Transverse colon (tissue), 4 donors: ENCODE results near the gene MED23. TPM values are rescaled to one million over a fixed set of nuclear protein-coding genes. Genes with fewer than 3 reads are reported as not detected.

ENCODE experiments used
- DNase-seq: peaks from one replicate; pipeline ENCODE4 v3.0.0-alpha.2; 2019
- H3K27ac ChIP-seq, 4 donors: fragments of 200-600 bp; sonication (generic); 2 replicates each; pipeline ENCODE4 v1.5.1; 2016 to 2018; ENCODE audit warnings: inconsistent platforms in 4 of 4
- H3K27me3 ChIP-seq: fragments of 200-600 bp; sonication (generic); 2 replicates; pipeline ENCODE4 v1.5.1; 2017; ENCODE audit warnings: inconsistent platforms
- H3K36me3 ChIP-seq, 4 donors: fragments of 200-600 bp; sonication (generic); 2 replicates each; pipeline ENCODE4 v1.5.1; 2017 to 2019; ENCODE audit warnings: inconsistent platforms in 4 of 4
- H3K4me1 ChIP-seq, 4 donors: fragments of 200-600 bp; sonication (generic); 2 replicates each; pipeline ENCODE4 v1.5.1; 2017 to 2020; ENCODE audit warnings: inconsistent platforms in 4 of 4
- H3K4me3 ChIP-seq, 4 donors: fragments of 200-600 bp; sonication (generic); 1 replicate in 1 of 4; 2 replicates in 3 of 4; pipeline versions ENCODE4 v1.5.1 to v1.6.1; 2017 to 2019; ENCODE audit warnings: inconsistent platforms in 4 of 4
- H3K9me3 ChIP-seq, 2 donors: fragments of 200-600 bp; sonication (generic); 2 replicates each; pipeline ENCODE4 v1.5.1; 2017 to 2019; ENCODE audit warnings: inconsistent platforms in 2 of 2
- CTCF ChIP-seq, 5 experiments: fragments of 200-600 bp in 3 of 5; fragments of 450-650 bp in 2 of 5; sonication (generic) in 3 of 5; IDR thresholded peaks; 1 replicate in 2 of 5; 2 replicates in 3 of 5; pipeline ENCODE4 v1.5.1; 2016 to 2017; ENCODE audit warnings: antibody characterized with exemption in 5 of 5, inconsistent platforms in 3 of 5, mild to moderate bottlenecking in 2 of 5, moderate library complexity in 1 of 5
- EP300 ChIP-seq: sonication (generic); formaldehyde crosslinking; IDR thresholded peaks from one replicate; pipeline ENCODE4 v1.6.1; 2017; ENCODE audit warnings: antibody characterized with exemption, low read depth
- POLR2A ChIP-seq: fragments of 450-650 bp; IDR thresholded peaks from one replicate; pipeline ENCODE4 v1.6.1; 2016; ENCODE audit warnings: antibody characterized with exemption, mild to moderate bottlenecking, moderate library complexity
- POLR2AphosphoS5 ChIP-seq, 3 donors: sonication (generic); formaldehyde crosslinking; IDR thresholded peaks; one replicate each; pipeline ENCODE4 v1.6.1; 2016; ENCODE audit warnings: antibody characterized with exemption in 3 of 3
- WGBS, 2 donors: methylation state at CpG; one replicate each; pipeline ENCODE4 v1.1.5; 2018; ENCODE audit warnings: low coverage in 1 of 2; 5-methylcytosine and 5-hydroxymethylcytosine counted together
- in situ Hi-C, 4 donors: fragments of 200-750 bp; cut with MboI; loops; one replicate each; pipeline versions ENCODE4 v1.15.0 to v1.15.1; 2017; ENCODE audit warnings: low sequenced_read_pairs in 3 of 4, low pct_ligation_motif_present in 1 of 4, low pct_unique_long_range_greater_than_20kb in 1 of 4
- intact Hi-C: fragments of 100-400 bp; cut with DNase I; formaldehyde crosslinking; loops from one replicate; pipeline ENCODE4 v1.15.1; 2023; ENCODE audit warnings: low total_unique reads
- total RNA-seq, 4 donors: library from RNA; depleted of rRNA; stranded (reverse); fragments of >200 nt; gene quantifications; one replicate each; pipeline ENCODE4 v1.1.0, GENCODE V29; 2016

Gene MED23
- total RNA-seq, 4 donors from 2014 or later, result 11.6 to 47.6 (median 37.9) TPM

DNA sequence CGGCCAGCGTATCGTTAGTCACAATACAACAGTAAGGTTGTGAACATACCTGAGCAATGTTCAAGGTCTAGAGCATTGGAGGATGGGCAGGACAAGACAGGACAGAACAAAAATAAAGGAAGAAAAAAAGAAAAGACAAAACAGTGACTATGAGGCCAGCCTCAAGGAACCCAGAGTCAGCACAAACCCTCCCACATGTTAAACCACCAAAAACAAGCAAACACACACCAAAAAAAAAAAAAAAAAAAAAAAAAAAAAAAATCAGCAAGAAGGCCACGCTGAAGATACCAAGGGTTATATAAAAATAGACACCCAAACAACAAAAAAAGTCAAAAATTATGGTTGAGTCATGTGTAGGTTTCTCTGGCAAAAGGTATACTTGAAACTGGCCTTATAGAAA, 12.8 kb downstream of the MED23 start:
- H3K36me3 ChIP-seq, result peaks cover 0 to 84% (median 40%) of the 10 kb centered on the region in 4 donors

GRCh38 chr6:131613296-131613925, 14.6 kb downstream of the MED23 start:
- no peak for TF ChIP-seq POLR2AphosphoS5 (IDR thresholded peaks at IDR 0.05)
- no peak for TF ChIP-seq EP300
- TF ChIP-seq CTCF (IDR thresholded peaks at IDR 0.05), result no peak
- H3K9me3 ChIP-seq, result no peaks in the 10 kb centered on the region
- 86 to 94% methylated on average over 5 of the region's 5 CpGs for WGBS, 2 donors
- H3K36me3 ChIP-seq, result peaks cover 0 to 83% (median 39%) of the 10 kb centered on the region in 4 donors
- intact Hi-C loops, result no loop called here
- H3K27me3 ChIP-seq, result no peaks in the 10 kb centered on the region
- DNase-seq, result no peak
- H3K4me3 ChIP-seq, result no peak overlapping the region
- H3K4me1 ChIP-seq, result no peaks in the 10 kb centered on the region
- in situ Hi-C loops, result no loop called here
- H3K27ac ChIP-seq, result no peak overlapping the region

More for the DNA sequence above, 12.8 kb downstream of the MED23 start:
- DNase-seq, result no peak
- TF ChIP-seq POLR2AphosphoS5 (IDR thresholded peaks at IDR 0.05) (no peak), EP300 (no peak), CTCF (IDR thresholded peaks at IDR 0.05) (no peak), POLR2A (no peak)
- no peaks in the 10 kb centered on the region for H3K9me3 ChIP-seq
- no peaks in the 10 kb centered on the region for H3K27me3 ChIP-seq
- in situ Hi-C loops, result no loop called here
- WGBS, 2 donors, result 97 to 100% methylated on average over 4 of the region's 4 CpGs
- H3K4me3 ChIP-seq, result no peak overlapping the region
- intact Hi-C loops, result loop anchor here (5.0 kb wide), 1 partner anchor 1573 kb away; no protein-coding TSS in a partner anchor
- H3K4me1 ChIP-seq, result no peaks in the 10 kb centered on the region
- H3K27ac ChIP-seq, result no peak overlapping the region

- in situ Hi-C loops, result no loop called here
- no peak for TF ChIP-seq POLR2AphosphoS5 (IDR thresholded peaks at IDR 0.05)
- no peak for TF ChIP-seq POLR2A
- TF ChIP-seq CTCF (IDR thresholded peaks at IDR 0.05), result no peak
- no peak for TF ChIP-seq EP300
- H3K4me1 ChIP-seq, result no peaks in the 10 kb centered on the region
- no peaks in the 10 kb centered on the region for H3K9me3 ChIP-seq
- peaks cover 0 to 84% (median 39%) of the 10 kb centered on the region in 4 donors for H3K36me3 ChIP-seq
- DNase-seq, result no peak
- 56 to 61% methylated on average over 1 of the region's 1 CpG for WGBS, 2 donors
- intact Hi-C loops, result no loop called here
- H3K4me3 ChIP-seq, result no peak overlapping the region
- H3K27me3 ChIP-seq, result no peaks in the 10 kb centered on the region
- H3K27ac ChIP-seq, result no peak overlapping the region
Observed at GRCh38 chr6:131602781-131603312, 25.2 kb downstream of the MED23 start.

DNA sequence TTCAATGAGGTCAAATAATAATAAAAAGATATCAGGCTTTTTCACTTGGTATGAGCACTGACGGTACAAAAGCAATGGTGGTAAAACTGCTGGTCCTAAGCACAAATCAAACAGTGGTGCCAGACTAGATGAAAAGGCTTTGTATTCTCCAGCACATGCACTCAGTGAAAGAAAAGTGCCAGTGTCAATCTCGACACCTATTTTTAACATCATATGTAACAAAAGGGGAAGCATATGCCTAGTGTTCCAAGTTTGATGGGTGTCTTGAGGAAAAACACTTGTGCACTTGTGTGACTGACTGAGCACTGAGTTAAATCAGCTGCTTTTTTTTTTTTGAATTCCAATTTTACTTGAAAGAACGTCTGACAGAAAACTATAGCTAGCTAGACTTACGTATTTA, 27.3 kb downstream of the MED23 start:
- WGBS, 2 donors, result 83 to 90% methylated on average over 3 to 4 of the region's 4 CpGs
- no peaks in the 10 kb centered on the region for H3K4me1 ChIP-seq
- DNase-seq, result no peak
- in situ Hi-C loops, result no loop called here
- no peak overlapping the region for H3K4me3 ChIP-seq
- no peak for TF ChIP-seq POLR2A
- no peak for TF ChIP-seq EP300
- no peak for TF ChIP-seq CTCF (IDR thresholded peaks at IDR 0.05)
- TF ChIP-seq POLR2AphosphoS5 (IDR thresholded peaks at IDR 0.05), result no peak
- H3K36me3 ChIP-seq, result peaks cover 0 to 88% (median 43%) of the 10 kb centered on the region in 4 donors
- no peak overlapping the region for H3K27ac ChIP-seq
- intact Hi-C loops, result no loop called here
- H3K9me3 ChIP-seq, result no peaks in the 10 kb centered on the region
- H3K27me3 ChIP-seq, result no peaks in the 10 kb centered on the region
